Hepatocyte (in vitro differentiated cells): ENCODE measurements around the gene GAS1. TPM values are rescaled to one million over a fixed set of nuclear protein-coding genes. Genes with fewer than 3 reads are reported as not detected.

Experiments
- DNase-seq: peaks from one replicate; pipeline ENCODE4 v3.0.0-alpha.2; 2016; ENCODE audit warnings: low spot score
- H2AFZ ChIP-seq: fragments of 200-600 bp; sonication (generic); 2 replicates; pipeline ENCODE4 v1.6.0; 2016; ENCODE audit warnings: antibody characterized with exemption, mild to moderate bottlenecking
- H3K27ac ChIP-seq: fragments of 200-600 bp; sonication (generic); 2 replicates; pipeline ENCODE4 v1.5.1; 2016; ENCODE audit warnings: mild to moderate bottlenecking
- H3K27me3 ChIP-seq: fragments of 200-600 bp; sonication (generic); 2 replicates; pipeline ENCODE4 v1.6.1; 2016
- H3K36me3 ChIP-seq: fragments of 200-600 bp; sonication (generic); replicated peaks from 2 replicates; pipeline ENCODE4 v1.5.1; 2016; ENCODE audit warnings: low read depth; ENCODE audit not compliant: insufficient read depth
- H3K4me1 ChIP-seq: fragments of 200-600 bp; sonication (generic); 2 replicates; pipeline ENCODE4 v1.5.1; 2016; ENCODE audit warnings: mild to moderate bottlenecking, moderate library complexity; ENCODE audit not compliant: insufficient read depth
- H3K4me2 ChIP-seq: fragments of 200-600 bp; sonication (generic); 2 replicates; pipeline ENCODE4 v1.6.0; 2016
- H3K4me3 ChIP-seq: fragments of 200-600 bp; sonication (generic); 2 replicates; pipeline ENCODE4 v1.5.1; 2016; ENCODE audit warnings: mild to moderate bottlenecking
- H3K79me2 ChIP-seq: fragments of 200-600 bp; sonication (generic); 2 replicates; pipeline ENCODE4 v1.6.0; 2017; ENCODE audit warnings: mild to moderate bottlenecking
- H3K9me2 ChIP-seq: fragments of 200-600 bp; sonication (generic); replicated peaks from 2 replicates; pipeline ENCODE4 v1.6.0; 2017; ENCODE audit warnings: mild to moderate bottlenecking; ENCODE audit not compliant: insufficient read depth
- H3K9me3 ChIP-seq: fragments of 200-600 bp; sonication (generic); 2 replicates; pipeline ENCODE4 v1.5.1; 2016; ENCODE audit warnings: low read depth, mild to moderate bottlenecking
- H4K20me1 ChIP-seq: fragments of 200-600 bp; sonication (generic); 2 replicates; pipeline ENCODE4 v1.6.0; 2016; ENCODE audit warnings: mild to moderate bottlenecking; ENCODE audit not compliant: insufficient read depth, poor library complexity, severe bottlenecking
- EZH2 ChIP-seq: fragments of 200-600 bp; sonication (generic); IDR thresholded peaks from 2 replicates; pipeline ENCODE4 v1.6.1; 2016; ENCODE audit warnings: antibody characterized with exemption, mild to moderate bottlenecking, borderline replicate concordance
- EZH2phosphoT487 ChIP-seq: fragments of 200-600 bp; sonication (generic); IDR thresholded peaks from one replicate; pipeline ENCODE4 v1.6.1; 2018; ENCODE audit warnings: antibody characterized with exemption, mild to moderate bottlenecking, low read depth, moderate library complexity; ENCODE audit not compliant: unreplicated experiment, severe bottlenecking
- WGBS: methylation state at CpG from one replicate; pipeline ENCODE4 v1.1.6; 2016; ENCODE audit warnings: low lambda C conversion rate; ENCODE audit errors: missing lambda C conversion rate; 5-methylcytosine and 5-hydroxymethylcytosine counted together
- polyA plus RNA-seq: library from polyadenylated mRNA; unstranded; fragments of >200 nt; fragmentation: Nextera tagmentation; extraction: Ambion mirVana; gene quantifications from 2 replicates; pipeline ENCODE4 v1.2.1, GENCODE V29; 2016
- total RNA-seq: library from RNA; depleted of rRNA; stranded (reverse); fragments of >200 nt; gene quantifications from 2 replicates; pipeline ENCODE4 v1.2.3, GENCODE V29; 2014
- TF ChIP-seq, protein P1 (sequence below): fragments of 200-600 bp; sonication (generic); IDR thresholded peaks from 2 replicates; pipeline ENCODE4 v1.5.1; 2016; ENCODE audit warnings: antibody characterized with exemption, mild to moderate bottlenecking; ENCODE audit not compliant: poor library complexity

Gene GAS1
- total and polyA plus RNA-seq, 2 experiments from 2014 or later = 61.3 to 101 TPM

- Histone ChIP-seq H3K4me2 (no peak overlapping the region), H2AFZ (no peak overlapping the region), H3K4me3 (no peak overlapping the region), H3K79me2 (peaks cover 9% of the 10 kb centered on the region), H3K36me3 (no peaks in the 10 kb centered on the region), H3K4me1 (peaks cover 19% of the 10 kb centered on the region), H3K9me2 (no peaks in the 10 kb centered on the region), H4K20me1 (peaks cover 7% of the 10 kb centered on the region), H3K27ac (no peak overlapping the region), H3K9me3 (no peaks in the 10 kb centered on the region), H3K27me3 (peaks cover 46% of the 10 kb centered on the region)
- 88% methylated on average over 1 of the region's 1 CpG for WGBS
- DNase-seq = no peak
- TF ChIP-seq EZH2 = no peak
- TF ChIP-seq EZH2phosphoT487 = no peak
- TF ChIP-seq, protein P1, sequence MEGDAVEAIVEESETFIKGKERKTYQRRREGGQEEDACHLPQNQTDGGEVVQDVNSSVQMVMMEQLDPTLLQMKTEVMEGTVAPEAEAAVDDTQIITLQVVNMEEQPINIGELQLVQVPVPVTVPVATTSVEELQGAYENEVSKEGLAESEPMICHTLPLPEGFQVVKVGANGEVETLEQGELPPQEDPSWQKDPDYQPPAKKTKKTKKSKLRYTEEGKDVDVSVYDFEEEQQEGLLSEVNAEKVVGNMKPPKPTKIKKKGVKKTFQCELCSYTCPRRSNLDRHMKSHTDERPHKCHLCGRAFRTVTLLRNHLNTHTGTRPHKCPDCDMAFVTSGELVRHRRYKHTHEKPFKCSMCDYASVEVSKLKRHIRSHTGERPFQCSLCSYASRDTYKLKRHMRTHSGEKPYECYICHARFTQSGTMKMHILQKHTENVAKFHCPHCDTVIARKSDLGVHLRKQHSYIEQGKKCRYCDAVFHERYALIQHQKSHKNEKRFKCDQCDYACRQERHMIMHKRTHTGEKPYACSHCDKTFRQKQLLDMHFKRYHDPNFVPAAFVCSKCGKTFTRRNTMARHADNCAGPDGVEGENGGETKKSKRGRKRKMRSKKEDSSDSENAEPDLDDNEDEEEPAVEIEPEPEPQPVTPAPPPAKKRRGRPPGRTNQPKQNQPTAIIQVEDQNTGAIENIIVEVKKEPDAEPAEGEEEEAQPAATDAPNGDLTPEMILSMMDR = no peak
Observed at GRCh38 chr9:86939891-86940290, 7.4 kb downstream of the GAS1 start.

- H3K9me3 ChIP-seq = no peaks in the 10 kb centered on the region
- no peaks in the 10 kb centered on the region for H3K36me3 ChIP-seq
- H3K4me3 ChIP-seq = no peak overlapping the region
- peaks cover 19% of the 10 kb centered on the region for H3K4me1 ChIP-seq
- TF ChIP-seq, protein P1 = no peak
- TF ChIP-seq EZH2phosphoT487 (no peak), EZH2 (no peak)
- H3K27me3 ChIP-seq = peaks cover 40% of the 10 kb centered on the region
- 90% methylated on average over 5 of the region's 5 CpGs for WGBS
- H3K79me2 ChIP-seq = peaks cover 3% of the 10 kb centered on the region
- no peak overlapping the region for H2AFZ ChIP-seq
- H3K27ac ChIP-seq = no peak overlapping the region
- H3K9me2 ChIP-seq = no peaks in the 10 kb centered on the region
- H3K4me2 ChIP-seq = no peak overlapping the region
- H4K20me1 ChIP-seq = peaks cover 1% of the 10 kb centered on the region
- no peak for DNase-seq
Observed at GRCh38 chr9:86939321-86939720, 8.0 kb downstream of the GAS1 start.

- H3K27ac ChIP-seq = no peak overlapping the region
- H3K4me1 ChIP-seq = peaks cover 15% of the 10 kb centered on the region
- 68% methylated on average over 1 of the region's 1 CpG for WGBS
- H3K4me3 ChIP-seq = no peak overlapping the region
- no peak overlapping the region for H2AFZ ChIP-seq
- no peak overlapping the region for H3K4me2 ChIP-seq
- H3K9me3 ChIP-seq = no peaks in the 10 kb centered on the region
- H3K79me2 ChIP-seq = no peaks in the 10 kb centered on the region
- H4K20me1 ChIP-seq = no peaks in the 10 kb centered on the region
- H3K36me3 ChIP-seq = no peaks in the 10 kb centered on the region
- no peak for DNase-seq
- no peaks in the 10 kb centered on the region for H3K9me2 ChIP-seq
- H3K27me3 ChIP-seq = peaks cover 38% of the 10 kb centered on the region
- TF ChIP-seq, protein P1 = no peak
- TF ChIP-seq EZH2 = no peak
- TF ChIP-seq EZH2phosphoT487 = no peak
Observed at GRCh38 chr9:86938780-86939179, 8.5 kb downstream of the GAS1 start.

- Histone ChIP-seq H3K36me3 (no peaks in the 10 kb centered on the region), H4K20me1 (no peaks in the 10 kb centered on the region), H3K4me1 (no peaks in the 10 kb centered on the region), H3K9me3 (no peaks in the 10 kb centered on the region), H3K27me3 (peaks cover 7% of the 10 kb centered on the region), H3K79me2 (no peaks in the 10 kb centered on the region), H3K4me3 (no peak overlapping the region), H3K4me2 (no peak overlapping the region), H2AFZ (no peak overlapping the region), H3K9me2 (no peaks in the 10 kb centered on the region), H3K27ac (no peak overlapping the region)
- no peak for DNase-seq
- TF ChIP-seq EZH2phosphoT487 (no peak), EZH2 (no peak)
- TF ChIP-seq, protein P1 = no peak
- WGBS = 89% methylated on average over 3 of the region's 3 CpGs
Observed at GRCh38 chr9:86926145-86926544, 21.2 kb downstream of the GAS1 start.
